MM.1S (cell line): ENCODE data around the gene TYSND1.

Source experiments
- CTCF ChIP-seq: fragments of 300-600 bp; sonication (generic); IDR thresholded peaks from 2 replicates; pipeline ENCODE4 v1.5.1; 2016; ENCODE audit warnings: antibody characterized with exemption, low read length, mixed read lengths
- EZH2 ChIP-seq: fragments of 300-600 bp; sonication (generic); optimal IDR thresholded peaks from 2 replicates; pipeline ENCODE3; 2017; ENCODE audit warnings: low read depth, mild to moderate bottlenecking, antibody characterized with exemption, low read length, mixed read lengths
- EZH2phosphoT487 ChIP-seq: fragments of 300-600 bp; sonication (generic); IDR thresholded peaks from 2 replicates; pipeline ENCODE4 v1.6.1; 2018; ENCODE audit warnings: antibody characterized with exemption, low read length

- TF ChIP-seq CTCF (no peak), EZH2 (no peak), EZH2phosphoT487 (no peak)
Observed at GRCh38 chr10:70148516-70148915, 2.0 kb upstream of the TYSND1 start.
